SK-N-SH (cell line): Measurements from ENCODE around the gene DCLK1. TPM values are rescaled to one million over a fixed set of nuclear protein-coding genes. Genes with fewer than 3 reads are reported as not detected.

Experiments used
- CTCF ChIA-PET: fragments of 300-600, 350-600 bp; formaldehyde crosslinking; extraction: SDS; loops from one replicate; lab custom pipeline; 2021; lab: Yijun Ruan, JAX
- POLR2A ChIA-PET: fragments of 350-600 bp; sonication (Branson Sonifier 250); formaldehyde crosslinking; extraction: SDS; loops from one replicate; lab custom pipeline; 2020; ENCODE audit warnings: antibody characterized with exemption, inconsistent platforms; lab: Yijun Ruan, JAX
- DNase-seq: peaks from one replicate; pipeline ENCODE4 v3.0.0; 2012
- H2AFZ ChIP-seq: fragments of 200-600 bp; sonication (generic); 2 replicates; pipeline ENCODE4 v1.8.1; 2016; ENCODE audit warnings: antibody characterized with exemption, mild to moderate bottlenecking, low read depth
- H3F3A ChIP-seq: fragments of 200-600 bp; sonication (generic); replicated peaks from 2 replicates; pipeline ENCODE3; 2016; ENCODE audit warnings: antibody characterized with exemption, mild to moderate bottlenecking; ENCODE audit not compliant: insufficient read depth
- H3K27ac ChIP-seq, 2 experiments: fragments of 200-500 bp in 1 of 2; fragments of 200-600 bp in 1 of 2; sonication (Bioruptor generic) in 1 of 2; sonication (generic), shearing (Covaris generic) in 1 of 2; 2 replicates each; pipeline versions ENCODE4 v1.5.1 to v1.6.1; 2014 to 2016; ENCODE audit warnings: low read depth in 2 of 2, inconsistent platforms in 1 of 2, low read length in 1 of 2, mild to moderate bottlenecking in 1 of 2, mixed read lengths in 1 of 2
- H3K27me3 ChIP-seq: fragments of 200-600 bp; sonication (generic), shearing (Covaris generic); 2 replicates; pipeline ENCODE4 v1.6.1; 2016; ENCODE audit warnings: mixed run types; ENCODE audit not compliant: insufficient read depth
- H3K36me3 ChIP-seq, 2 experiments: fragments of 200-500 bp in 1 of 2; fragments of 200-600 bp in 1 of 2; sonication (Bioruptor generic) in 1 of 2; sonication (generic) in 1 of 2; replicated peaks in 1 of 2; 2 replicates each; pipeline versions ENCODE3 to v1.5.1; 2014 to 2016; ENCODE audit warnings: low read length in 1 of 2, mild to moderate bottlenecking in 1 of 2; ENCODE audit not compliant: insufficient read depth in 2 of 2, control insufficient read depth in 1 of 2
- H3K4me1 ChIP-seq, 2 experiments: fragments of 200-500 bp in 1 of 2; fragments of 200-600 bp in 1 of 2; sonication (Bioruptor generic) in 1 of 2; sonication (generic), shearing (Covaris generic) in 1 of 2; 2 replicates each; pipeline versions ENCODE4 v1.5.1 to v1.6.1; 2014 to 2016; ENCODE audit warnings: low read depth in 1 of 2, low read length in 1 of 2, mixed run types in 1 of 2; ENCODE audit not compliant: insufficient read depth in 2 of 2, control insufficient read depth in 1 of 2
- H3K4me2 ChIP-seq: fragments of 200-600 bp; sonication (generic), shearing (Covaris generic); 2 replicates; pipeline ENCODE4 v1.6.1; 2017; ENCODE audit warnings: mixed run types
- H3K4me3 ChIP-seq, 2 experiments: fragments of 200-500 bp in 1 of 2; fragments of 200-600 bp in 1 of 2; sonication (Bioruptor generic) in 1 of 2; sonication (generic), shearing (Covaris generic) in 1 of 2; 2 replicates each; pipeline versions ENCODE4 v1.5.1 to v1.8.1; 2014 to 2016; ENCODE audit warnings: low read depth in 2 of 2, inconsistent platforms in 1 of 2, low read length in 1 of 2, mild to moderate bottlenecking in 1 of 2, mixed read lengths in 1 of 2, moderate library complexity in 1 of 2
- H3K79me2 ChIP-seq: fragments of 200-600 bp; sonication (generic); 2 replicates; pipeline ENCODE4 v1.8.1; 2017; ENCODE audit warnings: mild to moderate bottlenecking; ENCODE audit not compliant: insufficient read depth
- H3K9ac ChIP-seq: fragments of 200-600 bp; sonication (generic); 2 replicates; pipeline ENCODE4 v1.6.1; 2017; ENCODE audit warnings: mixed run types
- H3K9me2 ChIP-seq: fragments of 200-600 bp; sonication (generic); 2 replicates; pipeline ENCODE4 v1.6.1; 2017; ENCODE audit warnings: mixed run types
- H3K9me3 ChIP-seq: fragments of 200-600 bp; sonication (generic); 2 replicates; pipeline ENCODE4 v1.6.1; 2017; ENCODE audit warnings: mixed run types, mild to moderate bottlenecking, moderate library complexity
- H4K20me1 ChIP-seq: fragments of 200-600 bp; sonication (generic); 2 replicates; pipeline ENCODE4 v1.6.1; 2017; ENCODE audit warnings: mild to moderate bottlenecking, mixed run types; ENCODE audit not compliant: insufficient read depth
- CHD2 ChIP-seq: fragments of 150-350 bp; IDR thresholded peaks from 2 replicates; pipeline ENCODE4 v1.6.1; 2018; ENCODE audit warnings: low read length; ENCODE audit not compliant: partially characterized antibody
- ELF1 ChIP-seq: IDR thresholded peaks from 2 replicates; pipeline ENCODE4 v1.4.0; 2012
- EP300 ChIP-seq, 2 experiments: IDR thresholded peaks; 2 replicates each; pipeline versions ENCODE4 v1.4.0 to v1.6.1; 2012; ENCODE audit warnings: borderline replicate concordance in 1 of 2, low read depth in 1 of 2, low read length in 1 of 2
- FOSL2 ChIP-seq: IDR thresholded peaks from 2 replicates; pipeline ENCODE4 v1.4.0; 2012; ENCODE audit warnings: low read depth, mild to moderate bottlenecking, moderate library complexity, borderline replicate concordance
- FOXJ3 ChIP-seq: sonication (generic); formaldehyde crosslinking; IDR thresholded peaks from 2 replicates; pipeline ENCODE4 v1.5.1; 2020; ENCODE audit warnings: mild to moderate bottlenecking, missing genetic modification reagents
- FOXM1 ChIP-seq: IDR thresholded peaks from 2 replicates; pipeline ENCODE4 v1.4.0; 2012; ENCODE audit warnings: low read depth, mild to moderate bottlenecking
- GABPA ChIP-seq: IDR thresholded peaks from 2 replicates; pipeline ENCODE4 v1.4.0; 2012; ENCODE audit warnings: low read depth, mild to moderate bottlenecking
- GATA2 ChIP-seq: sonication (generic); formaldehyde crosslinking; IDR thresholded peaks from 2 replicates; pipeline ENCODE4 v1.5.0; 2020; ENCODE audit warnings: mild to moderate bottlenecking, missing genetic modification reagents
- JUND ChIP-seq: IDR thresholded peaks from 2 replicates; pipeline ENCODE4 v1.4.0; 2012
- NFIC ChIP-seq: IDR thresholded peaks from 2 replicates; pipeline ENCODE4 v1.4.0; 2012; ENCODE audit warnings: borderline replicate concordance
- NRF1 ChIP-seq: IDR thresholded peaks from 2 replicates; pipeline ENCODE4 v1.6.1; 2012; ENCODE audit warnings: low read depth, mild to moderate bottlenecking, low read length
- RAD21 ChIP-seq: IDR thresholded peaks from 2 replicates; pipeline ENCODE4 v1.6.1; 2012; ENCODE audit warnings: mild to moderate bottlenecking, low read length
- RCOR1 ChIP-seq: fragments of 150-350 bp; IDR thresholded peaks from 2 replicates; pipeline ENCODE4 v1.6.1; 2017; ENCODE audit warnings: antibody characterized with exemption, low read length
- RFX5 ChIP-seq: IDR thresholded peaks from 2 replicates; pipeline ENCODE4 v1.6.1; 2012; ENCODE audit warnings: mild to moderate bottlenecking, improper control_type of control experiment, low read length
- RXRA ChIP-seq: IDR thresholded peaks from 2 replicates; pipeline ENCODE4 v1.4.0; 2012; ENCODE audit warnings: low read depth, mild to moderate bottlenecking, borderline replicate concordance
- TAF1 ChIP-seq: IDR thresholded peaks from 2 replicates; pipeline ENCODE4 v1.6.1; 2012; ENCODE audit warnings: low read depth, mild to moderate bottlenecking, low read length, moderate library complexity, borderline replicate concordance
- TCF12 ChIP-seq: IDR thresholded peaks from 2 replicates; pipeline ENCODE4 v1.4.0; 2012
- YY1 ChIP-seq: IDR thresholded peaks from 2 replicates; pipeline ENCODE4 v1.4.0; 2012; ENCODE audit warnings: low read depth, mild to moderate bottlenecking
- WGBS: methylation state at CpG from one replicate; pipeline ENCODE4 v1.1.6; 2017; ENCODE audit warnings: low lambda C conversion rate; 5-methylcytosine and 5-hydroxymethylcytosine counted together
- polyA plus RNA-seq, 3 experiments: library from polyadenylated mRNA; depleted of rRNA; stranded (reverse); fragments of >200 nt; gene quantifications; 2 replicates each; pipeline ENCODE4 v1.2.3, GENCODE V29; 2012
- TF ChIP-seq, protein P1 (sequence below): fragments of 150-350 bp; IDR thresholded peaks from 2 replicates; pipeline ENCODE4 v1.6.1; 2017; ENCODE audit warnings: antibody characterized with exemption, low read length, low read depth, borderline replicate concordance
- TF ChIP-seq, protein P2 (sequence below): IDR thresholded peaks from 2 replicates; pipeline ENCODE4 v1.4.0; 2012; ENCODE audit warnings: low read depth, borderline replicate concordance
- TF ChIP-seq, protein P3 (sequence below): IDR thresholded peaks from 2 replicates; pipeline ENCODE4; 2012

DCLK1 gene
- polyA plus RNA-seq, 1 of the 3 experiments (the other 2 are of a cell fraction), result 1.1 TPM

DNA sequence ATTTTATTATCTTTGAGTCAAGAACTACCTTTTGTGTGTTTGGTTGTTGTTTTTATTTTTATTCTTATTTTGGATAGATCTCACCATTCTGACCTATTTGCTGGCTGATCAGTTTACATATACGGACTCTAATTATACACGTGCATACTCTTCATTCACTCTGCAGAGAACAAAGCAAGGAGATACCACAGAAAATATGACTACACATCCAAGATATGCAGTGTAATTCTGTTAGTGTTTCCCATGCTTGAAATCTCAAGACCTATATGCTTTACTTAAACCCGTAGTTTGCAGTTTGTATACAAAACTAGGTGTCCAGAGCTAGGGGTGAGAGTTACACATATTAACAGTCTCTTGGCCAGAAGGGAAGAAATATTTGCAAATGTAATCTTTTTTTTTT lies 205.5 kb downstream of the DCLK1 start:
- TF ChIP-seq RFX5, result no peak
- no peak for TF ChIP-seq RCOR1
- no peak for TF ChIP-seq GABPA
- TF ChIP-seq, protein P1, sequence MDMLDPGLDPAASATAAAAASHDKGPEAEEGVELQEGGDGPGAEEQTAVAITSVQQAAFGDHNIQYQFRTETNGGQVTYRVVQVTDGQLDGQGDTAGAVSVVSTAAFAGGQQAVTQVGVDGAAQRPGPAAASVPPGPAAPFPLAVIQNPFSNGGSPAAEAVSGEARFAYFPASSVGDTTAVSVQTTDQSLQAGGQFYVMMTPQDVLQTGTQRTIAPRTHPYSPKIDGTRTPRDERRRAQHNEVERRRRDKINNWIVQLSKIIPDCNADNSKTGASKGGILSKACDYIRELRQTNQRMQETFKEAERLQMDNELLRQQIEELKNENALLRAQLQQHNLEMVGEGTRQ, result no peak
- no peak for TF ChIP-seq EP300 (IDR thresholded peaks at IDR 0.05; ENCODE audit: borderline replicate concordance in 1 of 2, low read depth in 1 of 2, low read length in 1 of 2)
- no peak for TF ChIP-seq CHD2
- TF ChIP-seq GATA2 (CRISPR knock-in tag), result no peak
- no peak for TF ChIP-seq RXRA
- TF ChIP-seq TAF1, result no peak
- no peak for TF ChIP-seq YY1
- TF ChIP-seq, protein P2, sequence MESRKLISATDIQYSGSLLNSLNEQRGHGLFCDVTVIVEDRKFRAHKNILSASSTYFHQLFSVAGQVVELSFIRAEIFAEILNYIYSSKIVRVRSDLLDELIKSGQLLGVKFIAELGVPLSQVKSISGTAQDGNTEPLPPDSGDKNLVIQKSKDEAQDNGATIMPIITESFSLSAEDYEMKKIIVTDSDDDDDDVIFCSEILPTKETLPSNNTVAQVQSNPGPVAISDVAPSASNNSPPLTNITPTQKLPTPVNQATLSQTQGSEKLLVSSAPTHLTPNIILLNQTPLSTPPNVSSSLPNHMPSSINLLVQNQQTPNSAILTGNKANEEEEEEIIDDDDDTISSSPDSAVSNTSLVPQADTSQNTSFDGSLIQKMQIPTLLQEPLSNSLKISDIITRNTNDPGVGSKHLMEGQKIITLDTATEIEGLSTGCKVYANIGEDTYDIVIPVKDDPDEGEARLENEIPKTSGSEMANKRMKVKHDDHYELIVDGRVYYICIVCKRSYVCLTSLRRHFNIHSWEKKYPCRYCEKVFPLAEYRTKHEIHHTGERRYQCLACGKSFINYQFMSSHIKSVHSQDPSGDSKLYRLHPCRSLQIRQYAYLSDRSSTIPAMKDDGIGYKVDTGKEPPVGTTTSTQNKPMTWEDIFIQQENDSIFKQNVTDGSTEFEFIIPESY, result no peak
- TF ChIP-seq NRF1, result no peak
- TF ChIP-seq ELF1, result no peak
- no peak for TF ChIP-seq FOXM1
- no peak for TF ChIP-seq RAD21
- no peak for DNase-seq
- H3K79me2 ChIP-seq, result no peaks in the 10 kb centered on the region
- H4K20me1 ChIP-seq, result no peaks in the 10 kb centered on the region
- H3K27ac ChIP-seq, result peak overlapping the region in 1 of 2 experiments; percentile 86; a peak in 2 of 4 replicates
- no peaks in the 10 kb centered on the region for H3K27me3 ChIP-seq
- H3K4me2 ChIP-seq, result no peak overlapping the region
- H3K4me1 ChIP-seq, result peaks cover 7 to 49% of the 10 kb centered on the region in 2 experiments; a peak in 3 of 4 replicates
- ChIA-PET CTCF (interaction anchor here (0.6 kb wide), 1 partner anchor 50 kb away, joined by 3 read pairs; no protein-coding TSS in a partner anchor), POLR2A (no interaction called here)
- H3K9ac ChIP-seq, result no peak overlapping the region
- peaks cover 53% of the 10 kb centered on the region for H3F3A ChIP-seq
- no peak overlapping the region for H2AFZ ChIP-seq
- no peak overlapping the region for H3K4me3 ChIP-seq
- 76% methylated on average over 3 of the region's 3 CpGs for WGBS
- H3K36me3 ChIP-seq, result no peaks in the 10 kb centered on the region
- H3K9me3 ChIP-seq, result no peaks in the 10 kb centered on the region
- no peaks in the 10 kb centered on the region for H3K9me2 ChIP-seq

DNA sequence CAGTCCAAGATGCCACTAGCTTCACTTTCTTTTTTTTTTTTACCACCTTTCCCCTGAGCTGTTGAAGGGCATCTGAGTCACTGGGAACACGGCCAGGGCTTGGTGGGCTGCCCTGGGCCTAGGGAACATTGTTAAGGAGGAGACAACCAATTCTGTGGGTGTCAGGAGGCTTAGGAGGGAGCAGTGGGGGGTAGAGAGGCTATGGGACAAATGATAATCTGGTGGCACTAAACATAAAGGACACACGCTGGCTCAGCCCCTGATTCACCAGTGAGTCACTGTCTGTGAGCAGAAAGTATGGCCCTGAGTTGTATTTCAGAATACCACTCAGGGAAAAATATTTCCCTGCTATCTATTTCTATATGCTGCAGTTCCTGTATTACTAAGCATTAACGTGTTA lies 207.8 kb downstream of the DCLK1 start:
- peaks cover 50% of the 10 kb centered on the region for H3F3A ChIP-seq
- POLR2A ChIA-PET, result interaction anchor here (0.7 kb wide), 1 partner anchor 608 kb away, joined by 5 read pairs; no protein-coding TSS in a partner anchor
- H3K9me3 ChIP-seq, result no peaks in the 10 kb centered on the region
- no peak overlapping the region for H3K4me3 ChIP-seq
- H3K79me2 ChIP-seq, result no peaks in the 10 kb centered on the region
- H3K36me3 ChIP-seq, result no peaks in the 10 kb centered on the region
- no peak overlapping the region for H2AFZ ChIP-seq
- peak overlapping the region; percentile 38; the same call in 1 of the 2 replicates for H3K9ac ChIP-seq
- no peak for DNase-seq
- TF ChIP-seq, protein P3, sequence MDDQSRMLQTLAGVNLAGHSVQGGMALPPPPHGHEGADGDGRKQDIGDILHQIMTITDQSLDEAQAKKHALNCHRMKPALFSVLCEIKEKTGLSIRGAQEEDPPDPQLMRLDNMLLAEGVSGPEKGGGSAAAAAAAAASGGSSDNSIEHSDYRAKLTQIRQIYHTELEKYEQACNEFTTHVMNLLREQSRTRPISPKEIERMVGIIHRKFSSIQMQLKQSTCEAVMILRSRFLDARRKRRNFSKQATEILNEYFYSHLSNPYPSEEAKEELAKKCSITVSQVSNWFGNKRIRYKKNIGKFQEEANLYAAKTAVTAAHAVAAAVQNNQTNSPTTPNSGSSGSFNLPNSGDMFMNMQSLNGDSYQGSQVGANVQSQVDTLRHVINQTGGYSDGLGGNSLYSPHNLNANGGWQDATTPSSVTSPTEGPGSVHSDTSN, result peak; percentile 52; the same call in 1 of the 2 replicates
- TF ChIP-seq GABPA (no peak), EP300 (IDR thresholded peaks at IDR 0.05; ENCODE audit: borderline replicate concordance in 1 of 2, low read depth in 1 of 2, low read length in 1 of 2) (peak in 1 of 2 experiments; percentile 60; a peak in 1 of 4 replicates), TCF12 (peak; percentile 53), FOXJ3 (CRISPR knock-in tag) (no peak), JUND (peak; percentile 67), FOSL2 (peak; percentile 89), NFIC (peak; percentile 82)
- CTCF ChIA-PET, result no interaction called here
- peak overlapping the region in 1 of 2 experiments; percentile 86; a peak in 2 of 4 replicates for H3K27ac ChIP-seq
- H3K4me1 ChIP-seq, result peaks cover 7 to 46% of the 10 kb centered on the region in 2 experiments; a peak in 3 of 4 replicates
- H3K9me2 ChIP-seq, result no peaks in the 10 kb centered on the region
- peak overlapping the region; percentile 63 for H3K4me2 ChIP-seq
- no peaks in the 10 kb centered on the region for H4K20me1 ChIP-seq
- no peaks in the 10 kb centered on the region for H3K27me3 ChIP-seq
- WGBS, result 7% methylated on average over 3 of the region's 3 CpGs
